B cell (primary cell): ENCODE measurements around the gene PTGFRN.

ENCODE experiments used
- CTCF ChIP-seq: fragments of 200-600 bp; IDR thresholded peaks from one replicate; pipeline ENCODE4 v1.8.0; 2022; ENCODE audit warnings: antibody characterized with exemption, mild to moderate bottlenecking
- EZH2 ChIP-seq: IDR thresholded peaks from 2 replicates; pipeline ENCODE4 v1.6.1; 2012; ENCODE audit warnings: borderline replicate concordance, low read depth, mild to moderate bottlenecking, moderate library complexity, low read length; ENCODE audit not compliant: insufficient read depth, poor library complexity, severe bottlenecking

- TF ChIP-seq EZH2 (no peak), CTCF (no peak)
These were observed 30.8 kb upstream of the PTGFRN start for GRCh38 chr1:116878804-116879477.
